HepG2 (cell line): ENCODE data around the gene MXRA7. TPM values are rescaled to one million over a fixed set of nuclear protein-coding genes. Genes with fewer than 3 reads are reported as not detected.

ENCODE experiments used
- CBX2 ChIP-seq, 2 experiments: fragments of 200-600 bp in 1 of 2; sonication (generic); formaldehyde crosslinking in 1 of 2; IDR thresholded peaks; 2 replicates each; pipeline versions ENCODE4 v1.7.0 to v1.8.1; 2018 to 2022; ENCODE audit warnings: low read depth in 2 of 2, low read length in 1 of 2, mild to moderate bottlenecking in 1 of 2, missing genetic modification reagents in 1 of 2
- DRAP1 ChIP-seq: IDR thresholded peaks from 2 replicates; pipeline ENCODE4 v1.6.1; 2016; ENCODE audit warnings: missing genetic modification reagents, missing compliant biosample characterization
- EZH2 ChIP-seq: conservative IDR thresholded peaks from 2 replicates; pipeline ENCODE4 v1.6.1; 2012; ENCODE audit warnings: mild to moderate bottlenecking, low read depth, low read length, moderate library complexity
- HOXD1 ChIP-seq: sonication (generic); formaldehyde crosslinking; IDR thresholded peaks from 2 replicates; pipeline ENCODE4 v1.5.0; 2020; ENCODE audit warnings: missing genetic modification reagents
- MBNL3 ChIP-seq: fragments of 250-450 bp; sonication (Bioruptor Pico); conservative IDR thresholded peaks from 2 replicates; pipeline ENCODE4 v1.8.0; 2022; ENCODE audit warnings: mild to moderate bottlenecking, inconsistent platforms
- NFAT5 ChIP-seq: sonication (generic); formaldehyde crosslinking; IDR thresholded peaks from 2 replicates; pipeline ENCODE4 v1.4.0; 2020; ENCODE audit warnings: missing genetic modification reagents
- ZFP37 ChIP-seq: sonication (generic); formaldehyde crosslinking; IDR thresholded peaks from 2 replicates; pipeline ENCODE4 v1.4.0; 2020; ENCODE audit warnings: missing genetic modification reagents, borderline replicate concordance
- ZFY ChIP-seq: sonication (generic); formaldehyde crosslinking; IDR thresholded peaks from 2 replicates; pipeline ENCODE4 v1.4.0; 2020; ENCODE audit warnings: missing genetic modification reagents
- ZNF460 ChIP-seq: sonication (generic); formaldehyde crosslinking; IDR thresholded peaks from 2 replicates; pipeline ENCODE4 v1.5.1; 2020; ENCODE audit warnings: missing genetic modification reagents, mild to moderate bottlenecking, borderline replicate concordance
- ZNF496 ChIP-seq: sonication (generic); formaldehyde crosslinking; IDR thresholded peaks from 2 replicates; pipeline ENCODE4 v1.8.1; 2023; ENCODE audit warnings: mild to moderate bottlenecking, moderate library complexity, missing genetic modification reagents; ENCODE audit not compliant: insufficient replicate concordance
- ZNF546 ChIP-seq: sonication (generic); formaldehyde crosslinking; conservative IDR thresholded peaks from 2 replicates; pipeline ENCODE4 v1.8.1; 2023; ENCODE audit warnings: mild to moderate bottlenecking, missing genetic modification reagents
- ZNF605 ChIP-seq: sonication (generic); formaldehyde crosslinking; IDR thresholded peaks from 2 replicates; pipeline ENCODE4 v1.8.0; 2022; ENCODE audit warnings: mild to moderate bottlenecking, missing genetic modification reagents
- ZNF720 ChIP-seq: sonication (generic); formaldehyde crosslinking; IDR thresholded peaks from 2 replicates; pipeline ENCODE4 v1.4.0; 2020; ENCODE audit warnings: missing genetic modification reagents
- polyA plus RNA-seq, 8 experiments: library from polyadenylated mRNA; depleted of rRNA in 3 of 8; stranded (reverse) in 7 of 8; unstranded in 1 of 8; fragments of >200 nt; fragmentation: Illumina TruSeq in 4 of 8; extraction: Trizol in 4 of 8; gene quantifications; 2 replicates each; pipeline versions ENCODE4 v1.2.1 to v1.2.3, GENCODE V29; 2011 to 2016; ENCODE audit warnings: low read depth in 4 of 8, missing spikeins in 1 of 8, mixed read lengths in 1 of 8; ENCODE audit not compliant: insufficient read depth in 1 of 8
- total RNA-seq, 5 experiments: library from RNA; depleted of rRNA; stranded (reverse); fragments of >200 nt; fragmentation: Illumina TruSeq; extraction: Trizol; gene quantifications; 2 replicates each; pipeline ENCODE4 v1.2.3, GENCODE V29; 2016; ENCODE audit warnings: low read depth in 1 of 5
- TF ChIP-seq, protein P1 (sequence below): IDR thresholded peaks from 2 replicates; pipeline ENCODE4 v1.6.1; 2012; ENCODE audit warnings: inconsistent platforms
- TF ChIP-seq, protein P2 (sequence below): sonication (generic); formaldehyde crosslinking; IDR thresholded peaks from 2 replicates; pipeline ENCODE4 v1.5.0; 2020; ENCODE audit warnings: mild to moderate bottlenecking, missing genetic modification reagents, borderline replicate concordance
- TF ChIP-seq, protein P3 (sequence below): sonication (generic); formaldehyde crosslinking; IDR thresholded peaks from 2 replicates; pipeline ENCODE4 v1.4.0; 2020; ENCODE audit warnings: missing genetic modification reagents

Gene MXRA7
- total and polyA plus RNA-seq, 2 of the 13 experiments (the other 11 are each of a cell fraction or from before 2014, with no cell fraction given): 44.8 to 112 TPM

GRCh38 chr17:76691379-76692191, 19.2 kb downstream of the MXRA7 start (continued):
- TF ChIP-seq ZNF460 (peak; percentile 7; the same call in 1 of the 2 replicates), ZNF496 (no peak), ZFY (no peak; the same call in none of the 2 replicates), HOXD1 (peak; percentile 93; the same call in 1 of the 2 replicates), ZFP37 (no peak), ZNF720 (CRISPR knock-in tag) (no peak), ZNF605 (CRISPR knock-in tag) (peak; percentile 66; the same call in 1 of the 2 replicates), ZNF546 (CRISPR knock-in tag) (peak; percentile 47; the same call in 1 of the 2 replicates), EZH2 (no peak), CBX2 (IDR thresholded peaks at IDR 0.05; ENCODE audit: low read depth, low read length) (no peak), CBX2 (CRISPR knock-in tag; IDR thresholded peaks at IDR 0.05; ENCODE audit: low read depth) (no peak), DRAP1 (CRISPR knock-in tag) (peak; percentile 76; the same call in 1 of the 2 replicates), NFAT5 (CRISPR knock-in tag) (no peak), MBNL3 (CRISPR knock-in tag) (no peak)
- TF ChIP-seq, protein P1, sequence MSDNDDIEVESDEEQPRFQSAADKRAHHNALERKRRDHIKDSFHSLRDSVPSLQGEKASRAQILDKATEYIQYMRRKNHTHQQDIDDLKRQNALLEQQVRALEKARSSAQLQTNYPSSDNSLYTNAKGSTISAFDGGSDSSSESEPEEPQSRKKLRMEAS: peak; percentile 83
- TF ChIP-seq, protein P2, sequence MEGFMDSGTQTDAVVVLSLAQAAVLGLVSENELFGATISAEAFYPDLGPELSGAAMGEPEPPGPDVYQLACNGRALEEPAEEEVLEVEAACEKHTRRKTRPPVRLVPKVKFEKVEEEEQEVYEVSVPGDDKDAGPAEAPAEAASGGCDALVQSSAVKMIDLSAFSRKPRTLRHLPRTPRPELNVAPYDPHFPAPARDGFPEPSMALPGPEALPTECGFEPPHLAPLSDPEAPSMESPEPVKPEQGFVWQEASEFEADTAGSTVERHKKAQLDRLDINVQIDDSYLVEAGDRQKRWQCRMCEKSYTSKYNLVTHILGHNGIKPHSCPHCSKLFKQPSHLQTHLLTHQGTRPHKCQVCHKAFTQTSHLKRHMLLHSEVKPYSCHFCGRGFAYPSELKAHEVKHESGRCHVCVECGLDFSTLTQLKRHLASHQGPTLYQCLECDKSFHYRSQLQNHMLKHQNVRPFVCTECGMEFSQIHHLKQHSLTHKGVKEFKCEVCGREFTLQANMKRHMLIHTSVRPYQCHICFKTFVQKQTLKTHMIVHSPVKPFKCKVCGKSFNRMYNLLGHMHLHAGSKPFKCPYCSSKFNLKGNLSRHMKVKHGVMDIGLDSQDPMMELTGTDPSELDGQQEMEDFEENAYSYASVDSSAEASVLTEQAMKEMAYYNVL (CRISPR knock-in tag): peak; percentile 87; the same call in 1 of the 2 replicates
- TF ChIP-seq, protein P3, sequence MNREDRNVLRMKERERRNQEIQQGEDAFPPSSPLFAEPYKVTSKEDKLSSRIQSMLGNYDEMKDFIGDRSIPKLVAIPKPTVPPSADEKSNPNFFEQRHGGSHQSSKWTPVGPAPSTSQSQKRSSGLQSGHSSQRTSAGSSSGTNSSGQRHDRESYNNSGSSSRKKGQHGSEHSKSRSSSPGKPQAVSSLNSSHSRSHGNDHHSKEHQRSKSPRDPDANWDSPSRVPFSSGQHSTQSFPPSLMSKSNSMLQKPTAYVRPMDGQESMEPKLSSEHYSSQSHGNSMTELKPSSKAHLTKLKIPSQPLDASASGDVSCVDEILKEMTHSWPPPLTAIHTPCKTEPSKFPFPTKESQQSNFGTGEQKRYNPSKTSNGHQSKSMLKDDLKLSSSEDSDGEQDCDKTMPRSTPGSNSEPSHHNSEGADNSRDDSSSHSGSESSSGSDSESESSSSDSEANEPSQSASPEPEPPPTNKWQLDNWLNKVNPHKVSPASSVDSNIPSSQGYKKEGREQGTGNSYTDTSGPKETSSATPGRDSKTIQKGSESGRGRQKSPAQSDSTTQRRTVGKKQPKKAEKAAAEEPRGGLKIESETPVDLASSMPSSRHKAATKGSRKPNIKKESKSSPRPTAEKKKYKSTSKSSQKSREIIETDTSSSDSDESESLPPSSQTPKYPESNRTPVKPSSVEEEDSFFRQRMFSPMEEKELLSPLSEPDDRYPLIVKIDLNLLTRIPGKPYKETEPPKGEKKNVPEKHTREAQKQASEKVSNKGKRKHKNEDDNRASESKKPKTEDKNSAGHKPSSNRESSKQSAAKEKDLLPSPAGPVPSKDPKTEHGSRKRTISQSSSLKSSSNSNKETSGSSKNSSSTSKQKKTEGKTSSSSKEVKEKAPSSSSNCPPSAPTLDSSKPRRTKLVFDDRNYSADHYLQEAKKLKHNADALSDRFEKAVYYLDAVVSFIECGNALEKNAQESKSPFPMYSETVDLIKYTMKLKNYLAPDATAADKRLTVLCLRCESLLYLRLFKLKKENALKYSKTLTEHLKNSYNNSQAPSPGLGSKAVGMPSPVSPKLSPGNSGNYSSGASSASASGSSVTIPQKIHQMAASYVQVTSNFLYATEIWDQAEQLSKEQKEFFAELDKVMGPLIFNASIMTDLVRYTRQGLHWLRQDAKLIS (CRISPR knock-in tag): no peak
